COLO668 (cell line): Measurements from ENCODE around the gene NUDT3.
"Not testable (repeated sequence)": the region's sequence is repeated elsewhere in the genome, so short reads cannot be mapped to it uniquely, and the experiment has no call there.

Source experiments
- DNase-seq: peaks from one replicate; lab custom pipeline; 2025; ENCODE audit not compliant: unreplicated experiment; lab: John Stamatoyannopoulos, UW

NUDT3 gene

GRCh38 chr6:34298941-34299340 lies 93.5 kb downstream of the NUDT3 start:
- no peak for DNase-seq

GRCh38 chr6:34295721-34296120 lies 96.7 kb downstream of the NUDT3 start:
- no peak for DNase-seq

GRCh38 chr6:34292954-34293353 lies 99.5 kb downstream of the NUDT3 start:
- DNase-seq = no peak

- DNase-seq = no peak
These were observed 103.3 kb downstream of the NUDT3 start for GRCh38 chr6:34289137-34289536.

- DNase-seq = no peak
These were observed 103.9 kb downstream of the NUDT3 start for GRCh38 chr6:34288581-34288980.

- no peak for DNase-seq
These were observed 106.9 kb downstream of the NUDT3 start for GRCh38 chr6:34285448-34286164.

- no peak for DNase-seq
These were observed 107.7 kb downstream of the NUDT3 start for GRCh38 chr6:34284563-34285447.

GRCh38 chr6:34281702-34282334 lies 110.7 kb downstream of the NUDT3 start:
- no peak for DNase-seq

GRCh38 chr6:34280216-34280615 lies 112.3 kb downstream of the NUDT3 start:
- no peak for DNase-seq

GRCh38 chr6:34278833-34279232 lies 113.6 kb downstream of the NUDT3 start:
- DNase-seq = no peak

- no peak for DNase-seq
These were observed 114.7 kb downstream of the NUDT3 start for GRCh38 chr6:34277763-34278112.

- no peak for DNase-seq
These were observed 115.3 kb downstream of the NUDT3 start for GRCh38 chr6:34276881-34277762.

- no peak for DNase-seq
These were observed 116.3 kb downstream of the NUDT3 start for GRCh38 chr6:34276191-34276590.

- peak; percentile 42 for DNase-seq
These were observed 117.2 kb downstream of the NUDT3 start for GRCh38 chr6:34275128-34275804.

- DNase-seq = no peak
These were observed 118.3 kb downstream of the NUDT3 start for GRCh38 chr6:34274129-34274528.

GRCh38 chr6:34273242-34273805 lies 119.1 kb downstream of the NUDT3 start:
- DNase-seq = no peak

GRCh38 chr6:34272013-34272926 lies 120.2 kb downstream of the NUDT3 start:
- no peak for DNase-seq

- not testable (repeated sequence) for DNase-seq
These were observed 122.7 kb downstream of the NUDT3 start for GRCh38 chr6:34269658-34270341.
